Measurements from ENCODE around the gene ASB3. TPM values are rescaled to one million over a fixed set of nuclear protein-coding genes. Genes with fewer than 3 reads are reported as not detected.
"Not testable (repeated sequence)": the region's sequence is repeated elsewhere in the genome, so short reads cannot be mapped to it uniquely, and the experiment has no call there.

The ASB3 gene
- total and polyA plus RNA-seq, 9 donors: 9.6 to 24.8 (median 19.0) TPM

DNA sequence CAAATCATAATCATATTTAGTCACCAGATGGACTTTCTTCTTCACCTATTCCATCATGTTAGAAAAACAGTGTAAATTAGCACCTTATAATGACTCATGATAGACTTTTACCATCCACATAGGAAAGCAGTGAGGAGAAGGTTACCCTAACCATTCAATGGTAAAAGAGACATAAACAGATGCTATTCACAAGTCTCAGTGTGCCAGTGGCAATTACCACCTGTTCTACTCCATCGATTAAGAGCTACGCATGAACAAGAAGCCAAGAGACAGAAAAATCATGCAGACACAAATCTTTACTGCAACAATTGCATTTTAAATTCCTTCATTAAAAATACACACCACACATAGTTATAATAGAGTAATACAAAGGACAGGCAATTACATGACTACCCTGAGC lies 125.9 kb downstream of the ASB3 start:
- Histone ChIP-seq H3K27me3 (no peaks in the 10 kb centered on the region), H3K4me1 (ENCODE audit: insufficient read depth) (no peaks in the 10 kb centered on the region), H3K4me3 (no peak overlapping the region), H3K36me3 (no peaks in the 10 kb centered on the region), H3K27ac (no peak overlapping the region), H3K9me3 (no peaks in the 10 kb centered on the region)
- TF ChIP-seq, protein P1, sequence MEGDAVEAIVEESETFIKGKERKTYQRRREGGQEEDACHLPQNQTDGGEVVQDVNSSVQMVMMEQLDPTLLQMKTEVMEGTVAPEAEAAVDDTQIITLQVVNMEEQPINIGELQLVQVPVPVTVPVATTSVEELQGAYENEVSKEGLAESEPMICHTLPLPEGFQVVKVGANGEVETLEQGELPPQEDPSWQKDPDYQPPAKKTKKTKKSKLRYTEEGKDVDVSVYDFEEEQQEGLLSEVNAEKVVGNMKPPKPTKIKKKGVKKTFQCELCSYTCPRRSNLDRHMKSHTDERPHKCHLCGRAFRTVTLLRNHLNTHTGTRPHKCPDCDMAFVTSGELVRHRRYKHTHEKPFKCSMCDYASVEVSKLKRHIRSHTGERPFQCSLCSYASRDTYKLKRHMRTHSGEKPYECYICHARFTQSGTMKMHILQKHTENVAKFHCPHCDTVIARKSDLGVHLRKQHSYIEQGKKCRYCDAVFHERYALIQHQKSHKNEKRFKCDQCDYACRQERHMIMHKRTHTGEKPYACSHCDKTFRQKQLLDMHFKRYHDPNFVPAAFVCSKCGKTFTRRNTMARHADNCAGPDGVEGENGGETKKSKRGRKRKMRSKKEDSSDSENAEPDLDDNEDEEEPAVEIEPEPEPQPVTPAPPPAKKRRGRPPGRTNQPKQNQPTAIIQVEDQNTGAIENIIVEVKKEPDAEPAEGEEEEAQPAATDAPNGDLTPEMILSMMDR (IDR thresholded peaks at IDR 0.05): no peak
- no peak for TF ChIP-seq EP300 (IDR thresholded peaks at IDR 0.05)
- TF ChIP-seq POLR2A (IDR thresholded peaks at IDR 0.05): no peak
- no peak for DNase-seq
- WGBS, 3 donors: 98 to 100% (median 98%) methylated on average over 2 of the region's 2 CpGs
- intact Hi-C loops (cut with DNase I): no loop called here

DNA sequence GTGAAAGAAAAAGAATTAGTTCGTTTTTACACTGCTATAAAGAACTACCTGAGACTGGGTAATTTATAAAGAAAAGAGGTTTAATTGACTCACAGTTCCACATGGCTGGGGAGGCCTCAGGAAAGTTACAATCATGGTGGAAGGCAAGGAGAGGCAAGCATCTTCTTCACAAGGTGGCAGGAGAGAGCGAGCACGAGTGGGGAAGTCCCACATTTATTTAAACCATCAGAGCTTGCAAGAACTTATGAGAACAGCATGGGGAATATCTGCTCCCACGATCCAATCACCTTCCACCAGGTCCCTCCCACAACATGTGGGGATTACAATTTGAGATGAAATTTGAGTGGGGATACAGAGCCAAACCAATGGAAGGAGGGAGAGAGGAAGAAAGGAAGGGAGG lies 128.3 kb downstream of the ASB3 start:
- H3K9me3 ChIP-seq; H3K36me3 ChIP-seq; H3K4me1 ChIP-seq (ENCODE audit: insufficient read depth); intact Hi-C loops (cut with DNase I); H3K27me3 ChIP-seq; DNase-seq; H3K27ac ChIP-seq; H3K4me3 ChIP-seq: not testable (repeated sequence)
- whole genome bisulfite sequencing, 3 donors: 73 to 86% (median 73%) methylated on average over 4 of the region's 4 CpGs

DNA sequence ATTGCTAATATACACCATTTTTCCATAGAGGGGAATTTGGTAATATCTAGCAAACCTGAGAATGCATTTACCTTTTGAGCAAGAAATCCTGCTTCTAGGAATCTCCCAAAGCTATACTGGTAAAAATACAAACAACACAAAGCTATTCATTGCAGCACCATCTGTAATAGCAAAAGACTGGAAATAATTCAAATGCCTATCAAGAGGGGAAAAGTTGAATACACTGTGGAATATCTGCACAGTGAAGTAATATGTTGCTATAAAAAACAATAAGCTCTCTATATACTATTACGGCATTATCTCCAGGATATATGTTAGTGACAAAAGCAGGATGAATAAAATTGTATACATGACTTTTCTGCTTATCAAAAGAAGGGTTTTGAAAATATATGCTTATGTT lies 131.5 kb downstream of the ASB3 start:
- no peaks in the 10 kb centered on the region for H3K9me3 ChIP-seq
- intact Hi-C loops (cut with DNase I): no loop called here
- no peak overlapping the region for H3K4me3 ChIP-seq
- H3K27ac ChIP-seq: no peak overlapping the region
- H3K4me1 ChIP-seq (ENCODE audit: insufficient read depth): no peaks in the 10 kb centered on the region
- WGBS, 3 donors: 49 to 58% (median 54%) methylated on average over 1 of the region's 1 CpG
- DNase-seq: no peak
- H3K27me3 ChIP-seq: no peaks in the 10 kb centered on the region
- TF ChIP-seq, protein P1 (IDR thresholded peaks at IDR 0.05): no peak
- no peak for TF ChIP-seq EP300 (IDR thresholded peaks at IDR 0.05)
- TF ChIP-seq POLR2A (IDR thresholded peaks at IDR 0.05): no peak
- no peaks in the 10 kb centered on the region for H3K36me3 ChIP-seq

DNA sequence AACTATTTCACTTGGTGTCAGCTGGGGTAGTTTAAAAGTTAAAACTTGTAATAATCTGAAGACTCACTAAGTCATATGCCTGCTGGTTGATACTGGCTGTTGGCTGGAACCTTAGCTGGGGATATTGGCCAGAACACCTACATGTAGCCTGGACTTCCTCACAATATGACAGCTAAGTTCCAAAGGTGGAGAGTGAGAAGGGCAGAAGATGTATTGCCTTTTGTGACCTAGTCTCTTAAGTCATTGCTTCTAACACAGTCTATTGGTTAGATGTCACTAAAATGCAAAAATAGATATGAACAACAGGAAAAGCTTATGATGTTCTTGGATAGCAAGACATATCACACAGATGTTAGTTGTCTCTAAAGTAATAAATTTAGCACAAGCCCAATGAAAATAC lies 132.4 kb downstream of the ASB3 start:
- Histone ChIP-seq H3K36me3 (no peaks in the 10 kb centered on the region), H3K9me3 (no peaks in the 10 kb centered on the region), H3K27me3 (no peaks in the 10 kb centered on the region), H3K27ac (no peak overlapping the region), H3K4me1 (ENCODE audit: insufficient read depth) (no peaks in the 10 kb centered on the region), H3K4me3 (no peak overlapping the region)
- intact Hi-C loops (cut with DNase I): no loop called here
- DNase-seq: no peak
- no peak for TF ChIP-seq POLR2A (IDR thresholded peaks at IDR 0.05)
- TF ChIP-seq, protein P1 (IDR thresholded peaks at IDR 0.05): no peak
- TF ChIP-seq EP300 (IDR thresholded peaks at IDR 0.05): no peak

DNA sequence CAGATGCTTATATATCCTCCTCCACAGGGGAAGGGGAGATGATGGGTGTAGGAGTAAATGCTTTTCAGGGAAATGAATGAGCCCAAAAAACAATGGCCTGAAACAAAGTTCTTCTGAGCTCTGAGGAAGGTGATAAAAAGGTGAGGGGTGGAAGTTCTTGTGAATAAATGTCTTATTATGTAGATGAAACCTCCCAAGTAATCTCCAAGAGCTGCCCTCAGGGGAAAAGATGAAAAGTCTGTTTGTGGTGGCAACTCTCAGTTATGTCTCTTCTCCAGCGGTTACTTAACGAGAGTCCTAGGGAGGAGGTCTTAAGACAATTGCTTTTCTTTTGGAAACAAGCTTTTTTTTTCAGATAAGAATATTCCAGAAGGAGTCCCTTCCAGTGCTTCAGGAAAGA lies 134.6 kb downstream of the ASB3 start:
- H3K4me1 ChIP-seq (ENCODE audit: insufficient read depth): no peaks in the 10 kb centered on the region
- H3K27ac ChIP-seq: no peak overlapping the region
- H3K36me3 ChIP-seq: no peaks in the 10 kb centered on the region
- H3K4me3 ChIP-seq: no peak overlapping the region
- no peak for DNase-seq
- H3K9me3 ChIP-seq: no peaks in the 10 kb centered on the region
- 87 to 95% (median 94%) methylated on average over 2 of the region's 2 CpGs for WGBS, 3 donors
- H3K27me3 ChIP-seq: no peaks in the 10 kb centered on the region
- TF ChIP-seq POLR2A (IDR thresholded peaks at IDR 0.05) (no peak), EP300 (IDR thresholded peaks at IDR 0.05) (no peak)
- TF ChIP-seq, protein P1 (IDR thresholded peaks at IDR 0.05): no peak
- intact Hi-C loops (cut with DNase I): no loop called here

All from ovary (tissue), 9 donors.